GM21528 (cell line): ENCODE data around the gene SERPINF2.
"Not testable (repeated sequence)": the region's sequence is repeated elsewhere in the genome, so short reads cannot be mapped to it uniquely, and the experiment has no call there.

ENCODE experiments used
- ATAC-seq: cut with Tn5 transposase; IDR thresholded peaks from one replicate; pipeline ENCODE4 v1.9.1; 2021; ENCODE audit warnings: mild to moderate bottlenecking, moderate library complexity; ENCODE audit not compliant: unreplicated experiment, low FRiP score

The SERPINF2 gene

DNA sequence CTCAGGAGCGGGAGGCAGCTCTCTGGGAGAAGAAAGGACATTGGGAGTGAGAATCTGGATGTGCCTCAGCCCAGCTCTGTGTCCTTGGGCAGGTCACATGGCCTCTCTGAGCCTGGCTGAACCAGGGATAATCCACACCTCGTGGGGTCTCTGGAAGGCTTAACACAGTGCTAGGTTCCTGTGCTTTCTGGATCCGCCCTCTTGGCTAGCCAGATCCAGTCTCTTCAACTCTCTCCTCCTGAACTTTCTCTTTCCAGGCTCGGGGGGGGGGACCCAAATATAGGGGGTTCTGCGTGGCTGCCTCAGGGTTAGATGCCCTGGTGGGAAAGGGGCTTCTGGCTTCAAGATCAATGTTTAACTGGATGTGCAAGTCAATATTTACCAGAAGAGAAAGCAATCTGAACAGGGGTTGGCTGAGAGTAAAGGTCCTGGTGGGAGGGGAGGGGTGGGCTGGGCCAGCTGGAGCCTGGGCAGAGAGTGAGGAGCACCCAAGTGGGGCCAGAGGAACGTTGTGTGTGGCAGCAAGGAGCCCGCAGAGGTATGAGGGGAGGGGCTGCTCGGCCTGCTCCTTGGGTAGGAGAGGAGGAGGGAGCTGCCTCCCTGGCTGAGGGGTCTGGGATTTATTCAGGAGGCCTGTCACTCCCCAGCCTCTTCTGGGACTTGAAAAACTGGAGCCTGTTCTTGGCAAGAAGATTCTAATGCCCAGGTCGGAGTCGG lies at the start of gene SERPINF2:
Gene SERPINF2 (plus strand): TSS at position 501 of the 717 bp plus-strand sequence. CDS start 2,125 bp downstream, outside the sequence.
- no peak for ATAC-seq

DNA sequence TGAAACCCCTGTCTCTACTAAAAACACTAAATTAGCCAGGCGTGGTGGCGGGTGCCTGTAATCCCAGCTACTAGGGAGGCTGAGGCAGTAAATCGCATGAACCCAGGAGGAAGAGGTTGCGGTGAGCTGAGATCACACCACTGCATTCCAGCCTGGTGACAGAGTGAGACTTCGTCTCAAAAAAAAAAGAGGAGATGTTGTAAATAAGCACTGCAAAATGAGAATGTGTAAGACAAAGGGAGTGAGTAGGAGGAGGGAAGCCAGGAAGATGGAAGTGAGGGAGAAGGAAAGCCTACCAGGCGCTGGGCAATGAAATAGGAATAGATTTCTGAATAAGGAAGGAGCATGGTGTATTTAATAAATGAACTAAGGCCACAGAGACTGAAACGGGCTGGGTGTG lies 49.3 kb upstream of the SERPINF2 start:
- ATAC-seq = no peak

DNA sequence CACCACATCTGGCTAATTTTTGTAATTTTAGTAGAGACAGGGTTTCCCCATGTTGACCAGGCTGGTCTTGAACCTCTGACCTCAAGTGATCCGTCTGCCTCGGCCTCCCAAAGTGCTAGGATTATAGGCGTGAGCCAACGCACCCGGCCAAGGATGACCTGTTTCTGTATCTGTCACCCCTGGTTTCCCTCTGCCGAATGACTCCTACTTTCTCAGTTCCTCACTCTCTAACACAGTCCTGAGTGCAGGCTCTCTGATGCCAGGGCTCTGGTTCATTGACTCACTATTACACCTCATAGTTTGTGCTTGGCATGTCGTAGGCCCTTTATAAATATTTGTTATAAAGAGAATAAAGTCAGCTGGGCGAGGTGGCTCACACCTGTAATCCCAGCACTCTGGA lies 47.3 kb upstream of the SERPINF2 start:
- no peak for ATAC-seq

DNA sequence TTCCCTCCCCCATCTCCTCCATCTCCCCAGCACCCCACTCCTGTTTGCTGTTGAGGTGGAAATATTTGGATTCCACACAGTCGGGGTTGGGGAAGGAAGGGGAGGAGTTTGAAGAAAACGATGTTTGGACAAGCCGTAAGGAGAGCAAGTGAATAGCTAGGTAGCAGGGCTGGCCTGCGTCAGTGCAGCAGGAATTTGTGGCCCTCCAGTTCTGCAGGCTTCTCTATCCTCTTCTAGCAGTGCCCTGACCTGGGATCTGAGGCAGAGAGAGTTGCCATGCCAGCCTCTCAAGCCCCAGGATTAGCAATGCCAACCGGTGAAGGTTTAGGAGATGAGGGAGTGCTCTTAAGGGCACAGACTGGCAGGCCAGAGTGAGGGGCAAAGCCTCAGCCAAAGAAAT lies 45.0 kb upstream of the SERPINF2 start:
- no peak for ATAC-seq

DNA sequence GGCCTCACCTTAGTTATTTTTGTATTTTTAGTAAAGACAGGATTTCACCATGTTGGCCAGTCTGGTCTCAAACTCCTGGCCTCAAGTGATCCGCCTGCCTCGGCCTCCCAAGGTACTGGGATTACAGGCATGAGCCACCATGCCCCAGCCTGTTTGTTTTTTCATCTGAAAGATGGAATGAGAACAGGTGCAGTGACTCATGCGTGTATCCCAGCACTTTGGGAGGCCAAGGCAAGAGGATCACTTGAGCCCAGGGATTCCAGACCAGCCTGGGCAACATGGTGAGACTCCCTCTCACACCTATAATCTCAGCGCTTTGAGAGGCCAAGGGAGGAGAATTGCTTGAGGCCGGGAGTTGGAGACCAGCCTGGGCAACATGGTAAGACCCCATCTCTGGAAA lies 42.8 kb upstream of the SERPINF2 start:
- not testable (repeated sequence) for ATAC-seq

DNA sequence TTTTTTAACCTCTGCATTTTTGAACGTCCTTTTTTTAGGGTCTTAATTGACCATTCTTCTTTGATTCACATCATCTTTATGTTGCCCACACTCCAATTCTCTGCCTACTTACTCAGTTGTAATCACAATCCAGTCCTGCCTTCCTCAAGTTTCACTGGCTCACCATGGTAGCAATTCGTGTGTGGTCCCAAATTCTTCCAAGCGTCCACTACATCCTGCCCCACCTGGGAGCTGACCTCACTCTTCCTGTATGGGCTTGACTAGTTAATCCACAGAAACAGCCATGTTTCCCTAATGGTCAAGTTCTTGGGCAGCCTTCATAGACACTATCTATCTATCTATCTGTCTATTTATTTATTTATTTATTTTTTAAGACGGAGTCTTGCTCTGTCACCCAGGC lies 39.6 kb upstream of the SERPINF2 start:
- ATAC-seq = no peak

DNA sequence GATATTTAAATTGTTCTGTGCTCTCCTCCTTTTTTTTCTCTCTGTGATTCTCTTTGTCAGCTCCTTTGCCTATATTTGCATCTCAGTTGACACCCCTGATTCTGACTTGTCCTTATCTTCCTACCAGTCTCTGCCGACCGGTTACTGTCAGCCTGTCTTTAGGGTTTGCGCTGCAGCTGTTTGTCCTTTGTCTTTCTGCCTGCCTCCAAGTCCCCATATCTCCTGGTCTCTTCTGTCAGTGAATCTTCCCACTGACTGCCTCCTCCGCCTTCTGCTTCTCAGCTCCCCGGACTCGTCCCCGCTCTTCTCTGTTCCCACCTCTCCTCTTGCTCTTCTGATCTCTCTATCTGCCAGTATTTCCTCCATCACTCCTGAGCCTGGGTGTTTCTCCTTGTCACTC lies 37.7 kb upstream of the SERPINF2 start:
- ATAC-seq = no peak

DNA sequence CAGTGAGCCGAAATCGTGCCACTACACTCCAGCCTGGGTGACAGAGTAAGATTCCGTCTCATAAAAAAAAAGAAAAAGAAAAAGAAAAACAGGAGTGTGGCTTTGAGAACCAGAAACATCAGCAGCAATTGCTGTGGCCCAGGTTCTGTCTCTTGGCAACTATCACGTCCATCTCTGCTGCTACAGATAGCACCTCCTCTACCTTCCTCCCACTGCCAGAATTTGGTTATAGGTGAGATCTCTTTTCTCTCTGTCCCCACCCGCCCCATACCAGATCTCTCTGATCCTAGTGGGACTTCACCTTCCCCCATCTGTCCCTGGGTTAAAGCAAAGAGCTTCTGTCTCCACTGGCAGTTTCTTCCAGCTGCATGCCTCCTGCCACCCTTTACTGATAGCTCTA lies 35.6 kb upstream of the SERPINF2 start:
- ATAC-seq = no peak

DNA sequence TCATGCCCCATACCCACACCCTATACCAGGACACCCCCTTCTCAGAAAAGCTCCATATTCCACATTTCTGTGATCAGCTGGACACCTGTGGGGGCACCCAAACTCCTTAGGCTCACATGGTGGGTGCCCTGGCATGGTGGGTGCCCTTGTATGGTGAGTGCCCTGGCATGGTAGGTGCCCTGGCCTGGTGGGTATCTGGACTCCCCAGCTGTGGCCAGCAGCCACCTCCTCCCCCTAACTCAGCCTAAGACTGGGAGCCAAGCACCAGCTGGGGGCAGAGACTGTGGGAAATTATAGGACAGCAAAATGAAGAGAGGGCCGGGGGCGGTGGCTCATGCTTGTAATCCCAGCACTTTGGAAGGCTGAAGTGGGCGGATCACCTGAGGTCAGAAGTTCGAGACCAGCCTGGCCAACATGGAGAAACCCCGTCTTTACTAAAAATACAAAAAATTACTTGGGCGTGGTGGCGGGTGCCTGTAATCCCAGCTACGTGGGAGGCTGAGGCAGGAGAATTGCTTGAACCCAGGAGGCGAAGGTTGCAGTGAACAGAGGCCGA lies 33.8 kb upstream of the SERPINF2 start:
- not testable (repeated sequence) for ATAC-seq

DNA sequence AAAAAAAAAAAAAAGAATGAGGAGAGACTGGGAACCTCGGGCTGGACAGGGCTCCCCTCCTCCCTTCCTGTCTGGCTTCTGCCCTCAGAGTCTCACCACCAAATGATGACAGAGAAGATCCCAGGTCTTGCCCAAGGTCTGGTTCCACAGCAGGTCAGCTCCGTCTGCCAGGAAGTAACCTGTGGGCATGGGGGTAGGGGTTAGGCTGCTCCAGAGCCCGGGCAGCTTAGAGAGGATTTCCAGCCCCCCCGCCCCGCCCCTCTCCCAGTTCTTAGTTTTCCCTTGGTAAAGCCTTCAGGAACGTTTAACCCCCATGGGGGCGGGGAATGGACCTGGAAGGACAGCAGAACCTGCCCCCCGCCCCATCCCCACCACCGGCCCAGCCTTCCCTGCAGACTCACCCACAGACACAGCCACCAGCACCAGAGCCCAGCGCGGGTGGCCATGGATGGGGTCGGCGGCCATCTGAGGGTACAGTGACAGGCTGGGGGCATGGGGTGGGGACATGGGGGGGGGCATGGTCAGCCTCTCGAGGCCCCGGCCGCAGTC lies 33.2 kb upstream of the SERPINF2 start:
- no peak for ATAC-seq

DNA sequence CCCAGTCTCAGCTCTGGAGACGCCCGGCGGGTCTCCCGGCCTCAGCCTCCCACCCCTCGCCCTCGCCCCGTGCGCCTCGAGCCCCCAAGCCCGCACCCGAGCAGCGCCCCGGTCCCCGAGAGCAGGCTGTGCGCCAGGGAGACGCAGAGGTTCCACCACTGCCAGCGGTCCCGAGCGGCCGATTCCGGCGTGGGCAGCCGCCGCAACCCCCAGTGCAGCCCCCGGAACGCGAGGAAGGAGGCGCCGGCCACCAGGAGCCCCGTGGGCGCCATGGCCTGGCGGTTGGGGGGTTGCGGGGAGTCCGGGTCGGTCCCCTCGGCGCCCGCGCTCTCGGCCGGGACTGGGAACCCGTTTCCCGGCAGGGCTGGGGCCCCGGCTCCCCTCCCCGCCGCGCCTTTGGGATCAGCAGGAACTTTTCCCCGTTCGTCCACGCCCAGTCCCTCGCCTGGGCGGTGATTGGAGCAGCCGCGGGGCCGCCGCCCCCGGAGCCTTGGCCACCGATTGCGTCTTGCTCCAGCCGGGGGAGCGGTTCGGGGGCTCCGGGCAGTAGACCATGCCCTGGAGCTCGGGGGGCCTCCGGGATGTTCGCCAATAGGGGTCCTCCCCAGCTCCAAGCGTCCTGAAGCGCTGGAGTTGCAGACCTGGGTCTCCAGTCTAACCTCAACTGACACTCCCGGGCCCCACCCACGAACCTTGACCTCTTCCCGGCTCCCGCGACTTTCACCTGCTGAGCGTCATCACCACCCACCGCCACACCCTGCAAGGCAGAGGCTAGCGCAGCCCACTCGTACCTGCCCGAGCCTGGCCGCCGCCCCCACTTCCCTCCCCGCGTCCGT lies 32.5 kb upstream of the SERPINF2 start, which contains the start of gene TLCD2:
Gene TLCD2 (minus strand): TSS at position 407 of the 836 bp plus-strand sequence. CDS start 135 bp downstream, at position 272.
- ATAC-seq = no peak

DNA sequence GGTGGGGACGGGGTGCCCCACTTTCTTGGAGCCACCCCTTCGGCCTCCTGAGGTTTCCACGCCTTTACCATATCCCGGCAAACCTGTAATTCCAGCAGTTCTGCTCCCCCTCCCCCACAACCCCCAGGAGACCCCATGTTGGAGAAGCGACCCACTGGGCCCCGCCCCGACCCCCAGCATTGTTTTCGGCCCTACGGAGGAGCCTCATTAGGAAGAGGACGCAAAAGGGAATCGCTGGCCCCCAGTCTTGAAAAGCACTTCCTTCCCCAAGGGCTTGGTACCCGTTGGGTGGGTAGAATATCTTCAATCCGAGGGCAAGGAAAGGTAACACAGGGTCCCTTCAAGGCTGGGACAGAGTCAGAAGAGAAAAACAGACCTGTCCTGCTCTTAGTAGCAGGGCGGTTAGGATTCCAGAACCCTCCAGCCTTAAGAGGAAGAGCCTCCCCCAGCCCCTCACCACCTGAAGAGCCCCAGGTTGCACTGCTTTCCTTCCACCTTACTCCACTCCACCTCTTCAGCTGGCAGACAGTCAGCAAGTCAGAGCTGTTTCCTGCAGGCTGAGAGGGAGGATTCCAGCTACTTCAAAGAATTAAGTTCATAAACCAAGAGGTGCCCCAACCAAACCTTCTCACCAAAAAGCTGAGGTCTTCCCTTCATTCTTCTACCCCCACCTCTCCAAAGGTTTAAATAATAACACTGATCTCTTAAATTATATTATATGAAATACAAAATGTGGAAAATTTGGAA lies 31.7 kb upstream of the SERPINF2 start:
- ATAC-seq = no peak

DNA sequence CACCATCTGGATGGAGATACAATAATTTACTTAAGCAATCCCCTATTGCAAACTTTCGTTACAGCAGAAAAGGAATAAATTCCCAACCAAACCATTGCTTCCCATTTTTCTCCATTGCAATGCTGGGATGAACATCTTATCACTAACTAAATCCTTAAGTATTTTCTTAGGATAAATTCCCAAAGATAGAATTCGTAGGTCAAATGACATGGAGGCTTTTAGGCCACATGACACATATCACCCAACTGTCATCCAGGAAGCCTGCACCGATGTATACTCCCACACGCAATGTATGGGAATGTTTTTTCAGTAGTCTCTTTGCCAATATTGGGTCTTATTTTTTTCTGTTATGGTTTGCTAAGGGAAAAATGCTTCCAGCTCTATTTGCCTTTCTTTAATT lies 30.9 kb upstream of the SERPINF2 start:
- ATAC-seq = no peak

DNA sequence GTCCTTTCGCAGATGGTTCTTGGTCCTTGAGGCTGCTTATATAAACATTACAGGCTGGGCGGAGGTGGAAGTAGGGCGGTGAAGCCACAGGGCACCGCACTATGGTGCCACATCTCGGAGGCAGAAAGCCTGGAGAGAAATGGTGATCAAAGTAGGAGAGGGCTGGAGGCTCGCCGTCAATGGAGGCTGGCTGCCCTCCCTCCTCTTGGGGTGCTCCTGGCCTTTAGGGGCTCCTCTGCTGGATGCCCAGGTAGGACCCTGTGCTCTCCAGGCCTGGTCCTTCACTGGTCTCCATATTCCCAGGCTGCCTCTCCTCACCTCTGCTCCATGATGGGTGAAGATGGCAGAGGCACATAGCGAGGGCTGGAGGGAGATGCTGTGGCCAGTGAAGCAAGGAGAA lies 30.4 kb upstream of the SERPINF2 start:
- no peak for ATAC-seq

DNA sequence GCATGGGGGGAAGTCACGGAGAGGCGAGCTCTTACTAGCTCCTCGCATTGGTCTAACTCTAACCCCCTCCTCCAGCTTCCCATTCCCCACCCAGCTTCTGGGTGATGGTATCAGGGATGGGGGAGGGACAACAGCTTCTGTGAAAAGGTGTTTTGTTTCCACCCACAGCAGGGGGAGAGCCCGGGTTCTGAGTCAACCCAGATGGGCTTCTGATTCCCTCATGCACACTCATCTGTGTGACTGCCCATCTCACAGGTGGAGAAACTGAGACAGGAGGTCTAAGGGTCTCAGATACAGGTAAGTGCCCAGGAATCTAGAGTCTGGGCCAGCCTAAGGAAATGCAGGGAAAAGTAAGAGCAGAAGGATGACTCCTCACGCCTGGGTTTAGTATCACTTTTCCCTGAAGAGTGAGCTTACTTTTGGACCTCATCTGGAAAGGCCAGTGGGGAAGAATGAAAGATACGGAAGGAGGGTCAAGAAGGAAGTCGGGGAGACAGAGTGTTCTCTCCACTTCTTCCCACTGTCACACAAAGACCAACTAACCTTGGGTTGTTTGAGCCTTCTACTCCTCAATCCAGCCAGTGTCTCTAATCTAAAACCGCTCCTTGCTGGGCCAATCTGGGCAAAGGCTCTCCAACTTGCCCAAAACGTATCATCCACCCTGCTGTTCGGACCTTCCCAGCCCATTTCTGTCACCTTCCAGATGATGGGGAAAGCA lies 29.4 kb upstream of the SERPINF2 start:
- no peak for ATAC-seq

DNA sequence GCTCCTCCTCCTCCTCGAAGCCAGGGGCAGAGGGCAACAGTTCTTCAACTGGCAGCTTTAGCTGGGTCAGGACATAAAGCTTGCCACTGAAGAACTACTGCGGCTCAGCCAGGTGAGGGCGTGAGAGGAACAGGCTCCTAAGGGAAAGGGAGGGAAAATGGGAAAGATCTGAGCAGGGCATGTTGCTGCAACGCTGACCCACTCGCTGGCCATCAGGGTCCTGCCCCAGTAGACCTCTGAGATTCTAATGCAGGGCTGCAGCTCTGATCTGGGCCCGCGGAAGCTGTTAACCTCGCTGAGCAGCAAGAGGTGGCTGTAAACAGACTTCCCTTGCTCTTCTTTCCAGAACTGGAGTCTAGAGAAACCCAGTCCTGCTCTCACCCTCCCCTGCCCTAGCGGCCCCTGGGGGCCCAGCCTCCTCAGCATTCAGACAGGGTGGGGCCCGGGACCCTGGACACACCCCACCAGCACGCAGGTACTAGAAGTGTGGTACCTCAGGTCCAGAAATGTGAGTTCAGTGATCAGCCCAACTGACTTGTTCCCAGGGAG lies 28.7 kb upstream of the SERPINF2 start:
- ATAC-seq = no peak

DNA sequence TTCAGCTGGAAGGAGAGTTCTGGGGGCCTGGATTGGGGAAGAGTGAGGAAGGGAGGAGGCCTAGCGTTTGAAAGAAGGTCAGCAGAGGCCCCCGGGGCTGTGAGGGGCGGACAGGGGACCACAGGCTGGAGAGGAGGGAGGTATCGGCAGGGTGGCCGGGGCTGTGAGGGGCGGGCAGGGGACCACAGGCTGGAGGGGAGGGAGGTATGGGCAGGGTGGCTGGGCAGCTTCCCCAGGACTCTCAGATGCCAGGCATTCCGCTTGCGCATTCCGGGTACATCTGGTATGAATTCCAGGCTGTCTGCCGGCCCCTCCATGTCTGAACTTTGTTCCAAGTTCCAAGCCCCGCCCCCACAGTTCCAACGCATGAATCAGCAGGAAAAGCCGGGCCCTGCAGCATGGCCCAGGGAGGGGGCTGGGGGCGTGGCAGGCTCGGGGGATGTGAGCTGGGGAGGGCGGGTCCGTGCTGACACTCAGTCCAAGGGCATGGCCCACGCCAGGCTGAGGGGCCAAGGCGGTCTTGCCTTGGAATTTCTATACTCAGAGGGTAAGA lies 28.2 kb upstream of the SERPINF2 start:
- no peak for ATAC-seq

DNA sequence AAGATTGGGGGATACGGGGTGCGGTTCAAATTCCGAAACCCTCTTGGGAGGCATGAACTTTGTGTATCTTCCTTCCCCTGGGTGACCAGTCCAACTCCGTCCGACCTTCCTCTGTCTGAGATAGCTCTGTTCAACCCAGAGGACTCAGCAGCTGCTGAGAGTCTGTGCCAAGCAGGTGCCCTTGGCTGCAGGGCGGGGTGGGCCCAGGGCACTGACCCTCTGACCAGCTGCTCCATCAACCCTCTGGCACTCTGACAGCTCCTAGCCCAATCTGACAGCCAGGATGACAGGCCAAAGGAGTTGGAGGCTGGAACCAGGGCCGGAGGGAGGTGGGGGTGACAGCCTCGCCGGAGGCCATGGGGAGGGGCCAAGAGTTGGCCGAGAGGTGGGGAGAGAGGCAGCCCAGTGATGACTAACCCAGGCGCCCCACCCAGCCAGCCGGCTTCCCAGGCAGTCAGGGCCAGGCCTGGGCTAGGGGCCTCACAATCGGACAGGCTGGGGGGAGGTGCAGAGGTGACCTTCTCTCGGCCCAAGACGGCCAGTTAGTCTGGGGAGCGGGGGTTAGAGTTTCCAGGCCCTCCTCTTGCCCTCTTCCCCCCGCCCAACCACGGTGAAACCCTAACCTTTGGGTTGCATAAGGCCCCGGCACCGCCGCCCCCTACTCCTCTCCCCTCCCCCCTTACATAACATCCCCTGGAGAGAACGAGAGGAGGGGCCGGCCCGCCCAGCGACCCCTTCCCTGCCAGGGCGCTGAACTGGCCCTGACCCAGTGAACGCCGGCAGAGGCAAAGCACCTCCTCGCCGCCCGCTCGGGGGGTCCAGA lies 27.5 kb upstream of the SERPINF2 start:
- no peak for ATAC-seq

DNA sequence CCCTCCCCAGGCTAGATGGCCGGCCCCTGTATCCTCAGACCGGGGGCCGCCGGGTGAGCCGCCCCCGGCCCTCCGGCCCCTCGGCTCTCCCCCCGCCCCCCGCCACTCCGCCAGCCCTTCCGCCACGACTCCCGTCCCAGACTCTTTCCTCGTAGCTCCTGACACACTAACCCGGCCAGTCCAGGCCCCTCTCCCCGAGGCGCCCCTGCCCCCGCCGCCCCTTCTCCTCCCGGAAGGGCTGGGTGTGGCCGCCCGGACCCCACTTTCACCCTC lies 26.9 kb upstream of the SERPINF2 start:
- ATAC-seq = no peak
